NOMO-1 (cell line): Measurements from ENCODE around the gene CLIC4.
"Not testable (repeated sequence)": the region's sequence is repeated elsewhere in the genome, so short reads cannot be mapped to it uniquely, and the experiment has no call there.

Experiments
- DNase-seq, 2 experiments: peaks; one replicate each; lab custom pipeline; 2025; ENCODE audit not compliant: unreplicated experiment in 2 of 2; lab: John Stamatoyannopoulos, UW

Gene CLIC4

DNA sequence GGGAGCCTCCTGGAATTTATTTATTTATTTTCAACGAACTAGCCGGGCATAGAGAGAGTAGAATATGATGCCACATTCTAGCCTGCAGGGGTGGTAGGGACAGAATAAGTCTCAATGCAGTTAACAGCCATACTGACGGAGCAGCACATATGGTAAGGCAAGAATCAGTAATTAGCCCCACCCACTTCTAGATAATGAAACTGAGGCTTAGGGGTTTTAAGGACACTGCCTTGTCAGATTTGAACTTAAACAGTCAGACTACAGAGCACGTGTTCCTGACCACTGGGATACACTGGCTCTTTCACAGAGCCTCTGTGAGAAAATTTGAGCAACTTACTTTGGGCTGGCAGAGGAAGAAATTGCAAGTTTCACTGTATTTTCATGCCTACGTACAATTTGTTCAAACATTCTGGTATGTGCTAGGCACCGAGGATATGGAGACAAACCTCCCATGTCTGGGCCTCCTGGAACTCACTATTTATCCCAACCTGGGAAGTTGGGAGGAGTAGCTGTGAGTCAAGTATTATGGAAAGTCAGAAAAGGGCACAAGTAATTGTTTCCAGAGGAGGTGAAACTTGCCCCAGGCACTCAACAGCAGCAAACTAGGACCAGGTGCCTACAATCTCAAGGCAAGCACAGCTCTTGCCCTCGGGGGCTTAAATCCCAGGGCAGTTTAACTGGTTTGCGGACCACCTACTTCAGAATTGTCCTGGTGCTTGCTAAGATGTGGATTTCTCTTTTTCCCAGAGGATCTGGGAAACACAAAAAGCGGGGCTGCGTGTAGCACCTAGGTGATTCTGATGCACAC, 1.6 kb upstream of the CLIC4 start:
- no peak for DNase-seq

DNA sequence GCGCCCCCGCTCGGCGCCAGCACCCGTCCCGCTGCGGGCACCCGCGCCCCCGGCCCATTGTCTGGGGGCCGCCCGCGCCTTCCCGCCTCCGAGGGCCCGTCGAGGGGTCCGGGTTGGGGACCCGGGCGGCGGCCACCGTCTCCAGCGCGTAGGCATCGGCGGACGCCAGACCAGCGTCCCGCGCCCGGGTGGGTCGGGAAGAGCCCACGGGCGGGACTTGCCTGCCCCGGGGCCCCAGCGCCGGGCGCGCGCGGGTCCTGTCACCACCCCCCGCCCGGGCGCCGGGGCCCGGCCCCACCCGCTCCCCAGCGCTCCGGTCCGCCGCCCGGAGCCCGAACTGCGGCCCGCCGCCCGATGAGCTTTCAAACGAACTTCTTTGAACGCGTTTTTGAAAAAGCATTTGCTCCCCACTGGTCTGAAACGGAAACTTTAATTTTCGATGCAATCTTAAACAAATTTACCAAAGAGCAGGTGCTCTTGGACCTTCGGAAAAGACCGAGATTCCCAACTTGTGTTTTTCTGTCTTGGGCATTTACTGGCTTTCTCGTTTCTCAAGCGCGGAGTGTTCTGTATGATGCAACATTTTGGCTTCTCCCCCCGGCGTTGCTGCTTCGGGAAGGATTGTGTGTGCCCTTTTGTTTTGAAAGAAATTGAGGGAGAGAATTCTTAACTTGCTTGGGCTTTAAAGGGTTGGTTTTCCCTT, 615 bp downstream of the CLIC4 start:
- DNase-seq = peak; percentile 30 to 48

- DNase-seq = no peak
Measured at GRCh38 chr1:24748191-24749121, 3.2 kb downstream of the CLIC4 start.

DNA sequence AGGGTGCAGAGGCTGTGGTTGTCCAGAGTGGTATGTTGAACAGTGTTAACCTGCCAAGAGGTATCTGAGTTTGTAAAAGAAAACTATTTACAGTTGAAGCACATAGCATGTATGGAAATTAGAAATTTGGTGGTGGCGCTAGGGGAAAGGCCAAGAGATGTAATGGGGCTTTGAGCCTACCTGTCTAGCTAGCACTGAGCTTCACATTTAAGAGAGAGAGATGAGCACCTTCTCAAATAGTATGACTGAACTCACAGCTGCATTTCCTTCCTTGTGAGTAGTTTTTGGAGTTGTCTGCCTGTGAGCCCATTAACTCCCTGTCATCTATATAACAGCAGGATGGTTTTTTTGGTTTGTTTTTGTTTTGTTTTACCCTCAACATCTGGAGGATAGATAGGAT, 4.0 kb downstream of the CLIC4 start:
- DNase-seq = no peak

DNA sequence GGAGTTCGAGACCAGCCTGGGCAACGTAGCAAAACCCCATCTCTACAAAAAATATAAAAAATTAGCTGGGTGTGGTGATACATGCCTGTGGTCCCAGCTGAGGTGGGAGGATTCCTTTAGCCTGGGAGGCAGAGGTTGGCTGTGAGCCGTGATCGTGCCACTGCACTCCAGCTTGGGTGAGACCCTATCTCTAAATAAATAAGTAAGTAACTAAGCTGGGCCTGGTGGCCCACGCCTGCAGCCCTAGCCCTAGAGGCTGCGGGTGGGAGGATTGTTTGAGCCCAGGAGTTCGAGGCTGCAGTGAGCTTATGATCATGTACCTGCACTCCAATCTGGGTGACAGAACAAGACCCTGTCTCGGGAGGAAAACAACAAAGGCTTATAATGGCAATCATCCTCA, 4.6 kb downstream of the CLIC4 start:
- DNase-seq = no peak

- DNase-seq = no peak
Measured at GRCh38 chr1:24751833-24752232, 6.6 kb downstream of the CLIC4 start.

- no peak for DNase-seq
Measured at GRCh38 chr1:24752305-24752704, 7.1 kb downstream of the CLIC4 start.

GRCh38 chr1:24754229-24754628, 9.0 kb downstream of the CLIC4 start:
- DNase-seq = no peak

DNA sequence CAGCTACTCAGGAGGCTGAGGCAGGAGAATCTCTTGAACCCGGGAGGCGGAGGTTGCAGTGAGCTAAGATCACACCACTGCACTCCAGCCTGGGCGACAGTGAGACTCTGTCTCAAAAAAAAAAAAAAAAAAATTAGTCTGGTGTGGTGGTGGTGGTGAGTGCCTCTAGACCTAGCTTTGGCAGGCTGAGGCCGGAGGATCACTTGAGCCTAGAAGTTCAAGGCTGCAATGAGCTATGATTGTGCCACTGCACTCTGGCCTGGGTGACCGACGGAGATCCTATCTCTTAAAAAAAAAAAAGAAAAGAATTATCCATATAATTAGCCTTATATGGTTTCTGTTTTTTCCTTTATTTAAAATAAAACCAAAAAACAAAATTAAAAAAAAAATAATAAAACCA, 10.1 kb downstream of the CLIC4 start:
- not testable (repeated sequence) for DNase-seq

GRCh38 chr1:24756395-24756794, 11.1 kb downstream of the CLIC4 start:
- no peak for DNase-seq

DNA sequence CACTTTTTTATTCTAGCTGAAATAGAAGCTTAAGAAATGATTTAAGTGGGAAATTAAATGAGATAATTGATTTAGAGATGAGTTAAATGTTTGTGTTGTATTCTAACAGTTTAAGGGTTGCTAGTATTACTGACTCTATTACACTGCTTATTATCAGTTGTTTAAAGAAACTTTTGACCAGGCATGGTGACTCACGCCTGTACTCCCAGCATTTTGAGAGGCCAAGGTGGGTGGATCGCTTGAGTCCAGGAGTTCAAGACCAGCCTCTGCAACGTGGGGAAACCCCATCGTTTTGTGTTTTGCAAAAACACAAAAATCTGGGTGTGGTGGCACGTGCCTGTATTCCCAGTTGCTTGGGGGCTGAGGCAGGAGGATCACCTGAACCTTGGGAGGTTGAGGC, 14.2 kb downstream of the CLIC4 start:
- DNase-seq = no peak

DNA sequence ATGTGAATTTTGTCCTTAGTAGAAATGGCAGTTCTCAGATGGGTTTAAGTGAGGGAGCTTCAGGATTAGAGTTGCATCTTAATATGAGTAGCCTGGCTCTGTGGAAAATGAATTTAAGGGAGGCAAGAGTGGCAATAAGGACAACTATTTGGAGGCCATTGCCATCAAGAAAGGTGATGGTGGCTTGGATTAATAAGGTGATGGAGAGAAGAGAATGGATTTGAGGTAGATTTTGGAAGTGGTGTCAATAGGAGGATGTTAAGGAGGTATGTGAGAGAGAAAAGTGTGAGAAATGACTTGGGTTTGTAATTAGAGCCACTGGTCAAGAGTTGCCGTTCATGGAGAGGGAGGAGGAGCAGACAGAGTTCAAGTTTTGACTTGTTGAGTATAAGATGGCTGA, 16.3 kb downstream of the CLIC4 start:
- no peak for DNase-seq

DNA sequence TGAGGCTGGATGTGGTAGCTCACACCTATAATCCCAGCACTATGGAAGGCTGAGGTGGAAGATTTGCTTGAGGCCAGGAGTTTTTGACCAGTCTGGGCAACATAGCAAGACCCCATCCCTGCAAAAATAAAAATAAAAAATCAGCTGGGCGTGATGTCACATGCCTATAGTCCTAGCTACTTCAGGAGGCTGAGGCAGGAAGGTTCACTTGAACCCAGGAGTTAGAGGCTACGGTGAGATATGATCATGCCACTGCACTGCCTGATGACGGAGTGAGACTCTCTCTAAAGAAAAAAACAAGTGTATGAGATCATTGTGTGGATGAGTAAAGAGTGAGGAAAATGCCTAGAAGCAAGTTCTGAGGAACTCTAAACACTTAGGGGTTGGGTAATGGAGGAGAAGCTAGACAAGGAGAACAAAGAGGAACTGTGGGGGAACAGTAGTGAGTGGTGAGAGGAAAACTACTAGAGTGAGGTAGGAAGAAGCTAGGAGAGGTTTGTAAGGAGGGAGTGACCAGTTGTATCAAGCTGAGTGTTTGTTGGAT, 17.0 kb downstream of the CLIC4 start:
- DNase-seq = peak; percentile 71 to 78

GRCh38 chr1:24763671-24764070, 18.4 kb downstream of the CLIC4 start:
- no peak for DNase-seq

- DNase-seq = no peak
Measured at GRCh38 chr1:24764439-24764838, 19.2 kb downstream of the CLIC4 start.

DNA sequence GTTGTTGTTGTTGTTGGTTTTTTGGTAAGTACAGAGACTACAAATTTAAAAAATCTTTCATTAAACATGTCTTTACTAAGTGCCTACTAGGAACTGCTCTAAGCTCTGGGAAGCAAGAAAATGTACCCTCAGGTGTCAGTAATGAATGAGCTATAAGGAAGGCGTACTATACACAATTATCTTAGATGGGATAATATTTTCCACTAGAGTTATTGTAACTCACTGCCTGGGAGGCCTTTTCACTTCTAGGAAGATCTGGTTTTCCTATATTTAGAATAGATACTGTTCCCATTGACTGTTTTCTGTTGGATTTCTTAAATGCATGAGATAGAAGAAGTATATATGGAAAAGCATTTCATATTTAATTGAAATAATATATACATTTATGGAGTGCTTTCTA, 19.6 kb downstream of the CLIC4 start:
- no peak for DNase-seq

GRCh38 chr1:24765308-24765988, 20.2 kb downstream of the CLIC4 start:
- no peak for DNase-seq

DNA sequence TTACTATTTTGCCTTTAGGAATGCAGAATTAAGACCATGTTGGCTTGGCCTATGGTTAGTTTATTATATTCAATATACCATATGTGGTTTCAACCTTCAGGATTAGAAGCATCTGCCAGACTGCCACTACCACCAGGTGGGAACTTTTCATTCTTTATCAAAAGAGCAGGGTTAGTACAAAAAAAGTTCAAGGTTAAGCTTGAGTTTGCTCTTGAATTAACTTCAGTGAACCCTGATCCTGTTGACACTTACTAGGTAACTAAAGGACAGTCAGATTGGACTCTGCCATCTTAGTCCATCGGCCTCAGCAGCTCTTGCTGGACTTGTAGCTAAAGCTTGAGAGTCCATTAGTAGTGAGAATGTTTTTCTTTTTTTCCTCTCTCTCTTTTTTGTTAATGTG, 22.1 kb downstream of the CLIC4 start:
- DNase-seq = no peak

DNA sequence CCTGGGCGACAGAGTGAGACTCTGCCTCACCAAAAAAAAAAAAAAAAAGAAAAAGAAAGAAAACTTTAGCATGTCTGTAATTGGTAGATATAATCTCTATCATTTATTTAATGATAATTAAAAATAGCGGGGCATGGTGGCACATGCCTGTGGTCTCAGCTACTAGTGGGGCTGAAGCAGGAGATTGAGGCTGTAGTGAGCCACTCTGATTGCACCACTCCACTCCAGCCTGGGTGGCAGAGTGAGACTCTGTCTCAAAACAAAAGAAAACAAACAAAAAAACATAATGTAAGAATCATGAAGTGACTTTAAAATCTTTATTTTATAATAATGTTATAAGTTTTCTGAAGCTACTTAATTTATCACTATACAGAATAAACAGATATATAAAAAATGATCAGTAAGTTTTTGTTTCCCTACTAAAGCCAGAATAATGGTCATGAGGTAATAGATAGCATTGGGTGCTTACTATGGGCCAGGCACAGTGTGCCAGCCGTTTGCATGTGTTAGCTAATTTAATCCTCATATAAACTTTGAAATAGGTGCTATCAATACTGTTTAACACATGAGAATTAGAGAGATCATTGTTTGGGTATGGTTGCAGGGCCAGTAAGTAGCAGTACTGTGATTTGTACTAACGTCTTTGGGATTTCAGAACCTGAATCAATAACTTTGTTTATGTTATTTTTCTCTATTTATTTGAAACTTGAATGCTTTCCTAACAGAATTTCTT, 23.8 kb downstream of the CLIC4 start:
- no peak for DNase-seq
